Mucosa of gallbladder (tissue), 1 donor: ENCODE results near the gene TOB1. TPM values are rescaled to one million over a fixed set of nuclear protein-coding genes. Genes with fewer than 3 reads are reported as not detected.
"Not testable (repeated sequence)": the region's sequence is repeated elsewhere in the genome, so short reads cannot be mapped to it uniquely, and the experiment has no call there.

Experiments
- DNase-seq: peaks from one replicate; pipeline ENCODE4 v3.0.0-alpha.2; 2020; ENCODE audit warnings: low spot score
- total RNA-seq: library from RNA; stranded (reverse); gene quantifications from one replicate; pipeline ENCODE4 v1.2.1, GENCODE V29; 2021
- donor health status: DM: no; HTN: no; CAD: no.

Gene TOB1
- total RNA-seq, 1 donor from 2014 or later: 134 TPM

DNA sequence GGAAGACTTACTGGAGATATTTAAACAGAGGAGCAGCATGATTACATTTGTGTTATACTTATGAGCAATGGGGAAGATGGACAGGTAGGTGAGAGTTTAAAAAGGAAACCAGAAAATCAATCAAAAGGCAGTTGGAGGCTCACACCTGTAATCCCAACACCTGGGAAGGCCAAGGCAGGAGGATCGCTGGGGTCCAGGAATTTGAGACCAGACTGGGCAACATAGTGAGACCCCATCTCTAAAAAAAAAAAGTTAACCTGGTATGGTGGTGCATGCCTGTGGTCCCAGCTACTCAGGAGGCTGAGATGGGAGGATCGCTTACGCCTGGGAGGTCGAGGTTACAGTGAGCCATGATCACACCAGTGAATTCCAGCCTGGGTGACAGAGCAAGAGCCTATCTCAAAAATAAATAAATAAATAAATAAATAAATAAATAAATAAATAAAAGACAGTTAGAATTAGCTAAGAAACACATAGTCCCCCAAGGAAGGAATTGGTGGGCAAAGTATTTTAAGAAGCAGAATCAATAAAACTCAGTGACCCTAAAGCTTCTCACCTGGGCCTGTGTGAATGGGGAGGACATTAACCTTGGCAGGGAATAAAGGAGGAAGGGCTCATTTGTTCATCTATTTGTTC, 32.3 kb upstream of the TOB1 start:
- no peak for DNase-seq

- DNase-seq: not testable (repeated sequence)
Measured at GRCh38 chr17:50894513-50894912, 28.4 kb upstream of the TOB1 start.

DNA sequence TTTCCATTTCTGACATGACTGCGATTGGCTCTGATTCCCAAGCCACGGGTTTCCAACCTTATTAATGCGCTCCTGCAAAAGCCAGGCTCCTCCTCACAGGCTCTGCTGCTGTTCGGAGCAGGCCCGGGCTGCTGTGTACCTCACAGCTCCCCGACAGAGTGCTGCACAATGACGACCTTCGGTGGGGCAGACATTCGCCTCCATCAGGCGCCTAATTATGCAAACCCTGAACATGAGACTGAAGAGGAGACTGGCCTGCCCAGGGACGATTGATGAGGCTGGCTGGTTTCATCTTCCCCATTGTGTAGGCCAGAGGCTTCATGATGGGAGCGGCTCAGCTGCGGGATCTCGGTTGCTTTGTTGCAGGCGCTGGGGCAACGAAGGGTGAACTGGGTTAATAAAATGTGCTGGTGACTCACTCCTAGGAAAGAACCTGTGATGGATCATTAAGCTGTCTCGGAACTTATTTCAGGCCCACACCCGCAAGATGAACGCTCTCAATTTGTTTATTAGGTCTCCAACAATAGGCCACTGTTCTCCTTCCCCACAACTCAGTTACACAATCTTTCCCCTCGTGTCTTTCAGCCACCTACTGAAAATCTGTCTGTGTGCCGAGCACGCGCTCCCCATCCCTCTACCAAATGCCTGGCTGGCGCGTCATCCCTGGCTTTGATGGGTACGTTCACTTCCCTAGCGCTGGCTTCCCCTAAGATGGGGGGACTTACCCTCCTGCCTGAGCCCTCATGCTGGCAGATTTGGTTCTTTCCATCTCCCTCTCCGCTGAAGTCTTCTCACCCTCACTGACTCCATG, 27.2 kb upstream of the TOB1 start:
- peak; percentile 47 for DNase-seq

- no peak for DNase-seq
Measured at GRCh38 chr17:50892101-50892776, 26.1 kb upstream of the TOB1 start.

DNA sequence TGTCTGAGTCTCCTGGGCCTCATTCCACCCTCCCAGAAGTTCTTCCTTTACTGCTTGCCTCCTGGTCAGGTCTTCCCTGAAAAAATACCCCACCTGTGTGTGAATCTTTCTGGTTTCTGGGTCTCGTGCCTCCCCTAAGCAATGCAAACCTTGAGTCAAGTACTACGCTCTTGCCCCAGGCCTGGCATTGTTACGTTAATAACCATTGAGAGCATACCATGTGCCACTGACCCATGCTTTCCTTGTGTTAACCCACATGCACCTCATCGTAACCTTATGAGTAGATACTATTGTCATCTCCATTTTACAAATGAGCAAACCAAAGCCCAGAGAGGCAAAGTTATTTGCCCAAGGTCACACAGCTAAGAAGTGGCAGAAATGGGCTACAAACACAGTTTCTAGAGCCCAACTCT, 25.4 kb upstream of the TOB1 start:
- DNase-seq: no peak

- DNase-seq: peak; percentile 64
Measured at GRCh38 chr17:50890675-50891516, 24.7 kb upstream of the TOB1 start.

GRCh38 chr17:50889528-50890118, 23.5 kb upstream of the TOB1 start:
- no peak for DNase-seq

DNA sequence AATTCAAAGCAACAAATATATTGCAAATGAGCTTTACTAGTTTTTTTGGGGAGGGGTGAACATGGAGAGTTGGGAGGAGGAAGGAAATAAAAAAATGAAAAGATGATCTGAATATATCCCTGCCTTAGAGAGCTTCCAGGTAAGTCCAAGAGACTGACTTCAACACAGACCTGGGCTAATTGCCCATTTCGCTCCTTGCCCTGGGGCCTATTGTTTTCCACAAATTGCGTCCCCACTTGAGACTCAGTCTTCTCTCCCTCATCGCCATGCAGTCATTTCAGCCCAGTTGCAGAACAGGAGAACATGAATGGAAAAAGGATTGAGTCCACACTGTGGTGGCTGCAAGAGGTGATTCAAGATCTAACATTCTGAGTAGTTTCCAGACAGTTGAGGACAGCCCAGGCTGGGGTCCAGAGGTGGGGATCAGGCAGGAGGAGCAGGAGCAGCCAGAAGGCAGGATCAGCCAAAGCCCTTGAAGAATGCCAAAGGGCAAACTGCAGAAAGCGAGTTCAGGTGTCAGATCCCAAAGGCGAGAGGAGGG, 21.6 kb upstream of the TOB1 start:
- DNase-seq: no peak

GRCh38 chr17:50884439-50885311, 18.5 kb upstream of the TOB1 start:
- peak; percentile 75 for DNase-seq

DNA sequence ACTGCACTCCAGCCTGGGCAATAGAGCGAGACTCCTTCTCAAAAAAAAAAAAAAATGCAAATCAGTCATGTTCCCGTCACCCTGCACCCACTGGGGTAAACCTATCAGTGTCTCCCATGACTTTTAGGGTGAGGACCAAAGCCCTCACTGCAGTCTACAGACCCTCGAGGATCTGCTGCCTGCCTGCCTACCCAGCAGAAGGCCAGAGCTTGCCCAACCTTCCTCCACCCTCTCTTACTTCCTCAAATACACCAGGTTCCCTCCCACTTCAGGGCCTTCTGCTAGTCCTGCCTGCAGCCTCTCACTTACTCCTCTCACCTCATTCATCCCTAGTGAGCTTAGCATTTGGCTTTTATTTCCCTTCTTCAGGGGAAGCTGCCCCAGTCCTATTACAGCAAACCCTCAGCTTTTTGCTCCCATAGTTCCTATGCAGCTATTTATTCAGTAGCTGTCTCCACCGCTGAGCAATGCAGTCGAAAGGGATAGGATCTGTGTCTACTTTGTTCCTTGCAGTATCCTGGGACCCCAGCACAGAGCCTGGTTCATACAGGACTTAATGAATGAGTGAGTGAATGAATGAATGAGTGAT, 17.8 kb upstream of the TOB1 start:
- DNase-seq: no peak

DNA sequence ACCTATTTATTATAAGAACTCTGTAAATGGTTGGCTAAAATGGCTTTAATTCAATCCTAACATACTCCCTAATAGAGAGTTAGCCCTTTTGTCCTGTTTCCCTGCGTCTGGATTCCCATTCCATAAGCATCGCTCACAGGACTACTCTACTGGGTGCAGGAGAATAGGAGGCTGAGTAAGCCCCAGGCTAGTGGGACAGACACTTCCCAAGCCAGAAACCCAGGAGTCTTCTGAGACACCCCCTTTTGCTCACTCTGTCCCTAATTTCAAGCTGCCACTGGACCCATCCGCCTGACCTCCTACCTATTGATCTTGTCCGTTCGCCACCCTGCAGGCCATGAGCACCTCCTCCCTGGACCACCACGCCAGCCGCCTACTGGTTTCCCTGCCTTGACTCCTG, 16.7 kb upstream of the TOB1 start:
- no peak for DNase-seq

DNA sequence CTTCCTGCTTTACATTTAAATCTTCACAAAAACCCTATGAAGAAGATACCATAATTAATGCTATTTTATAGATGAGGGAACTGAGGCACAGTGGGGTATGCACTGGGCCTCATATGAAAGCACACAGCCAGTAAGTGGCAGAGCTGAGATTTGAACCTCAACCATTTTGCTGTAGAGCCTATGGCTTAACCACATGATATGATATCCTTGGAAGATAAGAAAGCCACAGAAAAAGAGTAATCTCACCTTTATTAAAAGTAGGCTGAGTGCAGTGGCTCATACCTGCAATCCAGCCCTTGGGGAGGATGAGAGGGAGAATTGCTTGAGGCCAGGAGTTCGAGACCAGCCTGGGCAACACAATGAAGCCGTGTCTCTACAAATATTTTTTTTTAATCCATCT, 15.0 kb upstream of the TOB1 start:
- DNase-seq: no peak

- DNase-seq: no peak
Measured at GRCh38 chr17:50879086-50879485, 12.9 kb upstream of the TOB1 start.

- no peak for DNase-seq
Measured at GRCh38 chr17:50877838-50878237, 11.7 kb upstream of the TOB1 start.

DNA sequence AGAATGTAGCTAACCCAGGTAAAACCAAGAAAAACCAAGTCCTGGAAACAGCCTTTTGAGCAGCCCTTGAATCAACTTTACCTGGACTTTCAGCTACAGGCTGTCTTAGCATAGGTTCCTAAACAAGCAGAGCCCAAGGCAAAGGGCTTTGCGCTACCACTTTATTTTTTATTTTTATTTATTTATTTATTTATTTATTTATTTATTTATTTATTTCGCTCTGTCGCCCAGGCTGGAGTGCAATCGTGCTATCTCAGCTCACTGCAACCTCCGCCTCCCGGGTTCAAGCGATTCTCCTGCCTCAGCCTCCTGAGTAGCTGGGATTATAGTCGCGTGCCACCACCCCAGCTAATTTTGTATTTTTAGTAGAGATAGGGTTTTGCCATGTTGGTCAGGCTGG, 10.9 kb upstream of the TOB1 start:
- DNase-seq: not testable (repeated sequence)

- no peak for DNase-seq
Measured at GRCh38 chr17:50875074-50875473, 8.9 kb upstream of the TOB1 start.

DNA sequence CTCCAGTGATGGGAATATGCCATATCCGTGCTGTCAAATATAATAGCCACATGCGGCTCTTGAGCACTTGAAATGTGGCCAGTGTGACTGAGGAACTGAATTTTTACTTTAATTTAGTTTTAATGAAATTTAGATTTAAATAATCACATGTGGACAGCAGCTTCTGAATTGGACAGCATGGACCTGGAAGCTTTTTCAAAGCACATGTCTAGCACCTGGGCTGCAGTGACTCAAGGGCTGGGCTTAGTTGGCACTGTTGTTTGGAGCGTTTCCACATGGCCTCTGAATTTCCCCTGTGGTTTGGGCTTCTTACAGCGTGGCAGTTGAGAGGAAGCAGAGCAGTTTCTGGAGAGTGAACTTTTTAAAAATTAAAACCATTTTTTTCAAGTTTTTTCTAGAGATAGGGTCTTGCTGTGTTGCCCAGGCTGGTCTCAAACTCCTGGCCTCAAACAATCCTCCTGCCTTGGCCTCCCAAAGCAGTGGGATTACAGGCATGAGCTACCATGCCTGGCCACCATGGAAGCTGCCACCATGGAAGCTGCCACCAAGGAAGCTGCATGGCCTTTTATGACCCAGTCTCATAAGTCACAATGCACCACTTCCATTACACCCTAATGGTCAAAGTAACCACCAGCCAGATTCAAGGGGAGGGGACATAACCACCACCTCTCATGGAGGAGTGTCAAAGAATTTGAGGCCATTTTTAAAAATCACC, 6.7 kb upstream of the TOB1 start:
- DNase-seq: no peak

- DNase-seq: no peak
Measured at GRCh38 chr17:50871898-50872297, 5.7 kb upstream of the TOB1 start.

DNA sequence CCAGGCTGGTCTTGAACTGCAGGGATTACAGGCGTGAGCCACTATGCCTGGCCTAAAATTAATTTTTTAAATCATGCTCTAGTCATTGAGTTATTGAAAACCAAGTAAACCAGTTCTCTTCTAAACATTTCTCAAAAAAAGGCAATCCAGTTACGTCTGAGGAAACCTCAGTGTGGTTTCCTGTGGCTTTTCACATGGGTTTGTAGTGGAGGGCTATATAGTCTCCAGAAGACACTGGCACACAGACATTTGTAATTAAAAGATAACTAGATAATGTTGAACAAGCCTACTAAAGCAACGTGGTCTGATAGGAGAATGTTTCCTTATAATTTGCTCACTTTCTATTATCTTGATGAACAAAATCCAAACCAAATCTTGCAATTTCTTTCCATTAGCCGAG, 5.2 kb upstream of the TOB1 start:
- no peak for DNase-seq
